Trophoblast cell (in vitro differentiated cells and primary cell): Measurements from ENCODE around the gene PPP2R3A.
"Not testable (repeated sequence)": the region's sequence is repeated elsewhere in the genome, so short reads cannot be mapped to it uniquely, and the experiment has no call there.

Experiments
- DNase-seq, 2 donors: peaks; one replicate each; pipeline ENCODE4 v3.0.0-alpha.2; 2016
- H2AFZ ChIP-seq: 2 replicates; pipeline ENCODE4 v1.6.1; 2013; ENCODE audit warnings: low read length, moderate library complexity, mild to moderate bottlenecking; ENCODE audit not compliant: insufficient read depth, poor library complexity
- H2AK5ac ChIP-seq: 2 replicates; pipeline ENCODE4 v1.6.1; 2013; ENCODE audit warnings: mild to moderate bottlenecking, low read length
- H2BK120ac ChIP-seq: 2 replicates; pipeline ENCODE4 v1.6.1; 2013; ENCODE audit warnings: low read length, mild to moderate bottlenecking, moderate library complexity; ENCODE audit not compliant: insufficient read depth, poor library complexity
- H2BK12ac ChIP-seq: 2 replicates; pipeline ENCODE4 v1.6.1; 2013; ENCODE audit warnings: mild to moderate bottlenecking, low read length, moderate library complexity
- H2BK5ac ChIP-seq: 2 replicates; pipeline ENCODE4 v1.6.1; 2013; ENCODE audit warnings: low read length, low read depth, moderate library complexity, mild to moderate bottlenecking; ENCODE audit not compliant: poor library complexity
- H3K14ac ChIP-seq: 2 replicates; pipeline ENCODE4 v1.6.1; 2013; ENCODE audit warnings: mild to moderate bottlenecking, low read length
- H3K18ac ChIP-seq: 2 replicates; pipeline ENCODE4 v1.6.1; 2013; ENCODE audit warnings: mild to moderate bottlenecking, low read length
- H3K23ac ChIP-seq: 2 replicates; pipeline ENCODE4 v1.6.1; 2013; ENCODE audit warnings: low read length
- H3K27ac ChIP-seq: 2 replicates; pipeline ENCODE4 v1.5.1; 2013; ENCODE audit warnings: low read depth, mild to moderate bottlenecking, inconsistent platforms, low read length, moderate library complexity
- H3K27me3 ChIP-seq: 2 replicates; pipeline ENCODE4 v1.6.1; 2013; ENCODE audit warnings: inconsistent platforms, mild to moderate bottlenecking, low read length, moderate library complexity; ENCODE audit not compliant: insufficient read depth
- H3K36me3 ChIP-seq, 2 experiments: 1 replicate in 1 of 2; 2 replicates in 1 of 2; pipeline ENCODE4 v1.6.1; 2013; ENCODE audit warnings: low read length in 2 of 2, mild to moderate bottlenecking in 2 of 2, moderate library complexity in 1 of 2; ENCODE audit not compliant: insufficient read depth in 2 of 2, control insufficient read depth in 1 of 2
- H3K4ac ChIP-seq: 2 replicates; pipeline ENCODE4 v1.6.1; 2013; ENCODE audit warnings: low read depth, mild to moderate bottlenecking, low read length, moderate library complexity
- H3K4me1 ChIP-seq, 2 experiments: 1 replicate in 1 of 2; 2 replicates in 1 of 2; pipeline ENCODE4 v1.6.1; 2013; ENCODE audit warnings: low read length in 2 of 2, mild to moderate bottlenecking in 2 of 2, moderate library complexity in 1 of 2; ENCODE audit not compliant: insufficient read depth in 2 of 2, control insufficient read depth in 1 of 2
- H3K4me2 ChIP-seq: 2 replicates; pipeline ENCODE4 v1.6.1; 2013; ENCODE audit warnings: inconsistent platforms, mild to moderate bottlenecking, low read length, moderate library complexity
- H3K4me3 ChIP-seq: 2 replicates; pipeline ENCODE4 v1.5.1; 2013; ENCODE audit warnings: mild to moderate bottlenecking, low read depth, low read length, inconsistent platforms
- H3K79me1 ChIP-seq: one replicate; pipeline ENCODE4 v1.6.1; 2013; ENCODE audit warnings: low read length
- H3K79me2 ChIP-seq: 2 replicates; pipeline ENCODE4 v1.6.1; 2013; ENCODE audit warnings: low read length, mild to moderate bottlenecking; ENCODE audit not compliant: control insufficient read depth, insufficient read depth, poor library complexity
- H3K9ac ChIP-seq: 2 replicates; pipeline ENCODE4 v1.6.1; 2013; ENCODE audit warnings: mild to moderate bottlenecking, low read length
- H3K9me3 ChIP-seq: 2 replicates; pipeline ENCODE4 v1.6.1; 2013; ENCODE audit warnings: low read depth, mild to moderate bottlenecking, control low read depth, inconsistent platforms, low read length; ENCODE audit not compliant: insufficient read depth
- H4K12ac ChIP-seq: 2 replicates; pipeline ENCODE4 v1.6.1; 2013; ENCODE audit warnings: low read depth, mild to moderate bottlenecking, low read length, moderate library complexity
- H4K8ac ChIP-seq: 2 replicates; pipeline ENCODE4 v1.6.1; 2013; ENCODE audit warnings: low read depth, mild to moderate bottlenecking, low read length, moderate library complexity
- H4K91ac ChIP-seq: one replicate; pipeline ENCODE4 v1.6.1; 2013; ENCODE audit warnings: low read depth, mild to moderate bottlenecking, low read length, moderate library complexity
- WGBS: extraction: QIAGEN DNeasy Blood & Tissue Kit; methylation state at CpG from one replicate; pipeline ENCODE4 v1.1.7; 2013; ENCODE audit warnings: missing lambda C conversion rate; ENCODE audit not compliant: insufficient read length, insufficient coverage; ENCODE audit errors: extremely low coverage; 5-methylcytosine and 5-hydroxymethylcytosine counted together

The PPP2R3A gene

GRCh38 chr3:135930255-135930654, 35.3 kb upstream of the PPP2R3A start:
- Histone ChIP-seq H3K79me1 (peaks cover 2% of the 10 kb centered on the region), H3K36me3 (no peaks in the 10 kb centered on the region), H3K79me2 (no peaks in the 10 kb centered on the region), H2BK120ac (no peak overlapping the region), H3K4me1 (peaks cover 0 to 3% of the 10 kb centered on the region in 2 experiments), H3K4me2 (no peak overlapping the region), H3K4ac (no peak overlapping the region), H3K14ac (no peak overlapping the region), H3K9ac (no peak overlapping the region), H2AK5ac (no peak overlapping the region), H2BK12ac (no peak overlapping the region), H4K91ac (no peak overlapping the region), H2AFZ (no peak overlapping the region), H3K23ac (no peak overlapping the region), H3K9me3 (no peaks in the 10 kb centered on the region), H2BK5ac (no peak overlapping the region), H4K12ac (no peak overlapping the region), H3K4me3 (no peak overlapping the region), H3K27ac (no peak overlapping the region), H3K27me3 (no peaks in the 10 kb centered on the region), H3K18ac (no peak overlapping the region), H4K8ac (no peak overlapping the region)
- no CpG with 5 or more reads among the region's 1 CpG for WGBS
- DNase-seq: no peak

- WGBS: no CpG with 5 or more reads among the region's 5 CpGs
- DNase-seq: peak; percentile 50 to 82
- not testable (repeated sequence) for H3K18ac ChIP-seq, H2BK120ac ChIP-seq, H2AK5ac ChIP-seq, H4K91ac ChIP-seq, H3K14ac ChIP-seq, H3K9me3 ChIP-seq, H3K79me1 ChIP-seq, H3K79me2 ChIP-seq, H4K8ac ChIP-seq, H4K12ac ChIP-seq, H3K4me1 ChIP-seq, H2AFZ ChIP-seq, H3K23ac ChIP-seq, H3K4me2 ChIP-seq, H3K4me3 ChIP-seq, H3K4ac ChIP-seq, H3K27me3 ChIP-seq, H3K9ac ChIP-seq, H3K36me3 ChIP-seq
- peak overlapping the region; percentile 20 for H3K27ac ChIP-seq
- H2BK5ac ChIP-seq: peak overlapping the region; percentile 42
- H2BK12ac ChIP-seq: peak overlapping the region; percentile 55
These were observed 30.4 kb upstream of the PPP2R3A start for GRCh38 chr3:135935171-135935570.

- H2BK5ac ChIP-seq, H3K4ac ChIP-seq, H3K36me3 ChIP-seq, H3K23ac ChIP-seq, H4K8ac ChIP-seq, H3K9ac ChIP-seq, DNase-seq, H3K27ac ChIP-seq, H3K79me1 ChIP-seq, H3K18ac ChIP-seq, H3K14ac ChIP-seq, H2AK5ac ChIP-seq, H4K12ac ChIP-seq, H3K79me2 ChIP-seq, H3K27me3 ChIP-seq, H3K4me2 ChIP-seq, H2AFZ ChIP-seq, H2BK120ac ChIP-seq, H4K91ac ChIP-seq, H3K4me1 ChIP-seq, H3K9me3 ChIP-seq, H2BK12ac ChIP-seq, H3K4me3 ChIP-seq: not testable (repeated sequence)
- WGBS: no CpG with 5 or more reads among the region's 1 CpG
These were observed 27.8 kb upstream of the PPP2R3A start for GRCh38 chr3:135937766-135938165.

- H3K4me1 ChIP-seq: no peaks in the 10 kb centered on the region
- no peak overlapping the region for H3K4ac ChIP-seq
- H3K9me3 ChIP-seq: no peaks in the 10 kb centered on the region
- H3K9ac ChIP-seq: no peak overlapping the region
- H3K4me2 ChIP-seq: no peak overlapping the region
- H3K27me3 ChIP-seq: no peaks in the 10 kb centered on the region
- H3K14ac ChIP-seq: no peak overlapping the region
- DNase-seq: peak; percentile 13 to 44
- H3K4me3 ChIP-seq: no peak overlapping the region
- H3K23ac ChIP-seq: no peak overlapping the region
- H2BK5ac ChIP-seq: no peak overlapping the region
- no peak overlapping the region for H2BK12ac ChIP-seq
- H4K12ac ChIP-seq: no peak overlapping the region
- H3K79me2 ChIP-seq: no peaks in the 10 kb centered on the region
- no peaks in the 10 kb centered on the region for H3K79me1 ChIP-seq
- no CpG with 5 or more reads among the region's 2 CpGs for WGBS
- H2AK5ac ChIP-seq: no peak overlapping the region
- H4K8ac ChIP-seq: no peak overlapping the region
- no peak overlapping the region for H3K27ac ChIP-seq
- H2AFZ ChIP-seq: no peak overlapping the region
- H2BK120ac ChIP-seq: no peak overlapping the region
- no peak overlapping the region for H3K18ac ChIP-seq
- H4K91ac ChIP-seq: no peak overlapping the region
- no peaks in the 10 kb centered on the region for H3K36me3 ChIP-seq
These were observed 20.7 kb upstream of the PPP2R3A start for GRCh38 chr3:135944831-135945230.
